ENCODE data around the gene CDC73.
"Not testable (repeated sequence)": the region's sequence is repeated elsewhere in the genome, so short reads cannot be mapped to it uniquely, and the experiment has no call there.

CDC73 gene

GRCh38 chr1:193114485-193115095 is 7.2 kb upstream of the CDC73 start:
- no peak for DNase-seq

- no peak for DNase-seq
Measured at GRCh38 chr1:193115629-193116227, 6.1 kb upstream of the CDC73 start.

GRCh38 chr1:193117167-193117566 is 4.7 kb upstream of the CDC73 start:
- DNase-seq, result not testable (repeated sequence)

- no peak for DNase-seq
Measured at GRCh38 chr1:193118194-193118593, 3.6 kb upstream of the CDC73 start.

- no peak for DNase-seq
Measured at GRCh38 chr1:193118803-193119730, 2.8 kb upstream of the CDC73 start.

GRCh38 chr1:193120604-193121166 is 1.1 kb upstream of the CDC73 start:
- no peak for DNase-seq

GRCh38 chr1:193123751-193124150 is 1.9 kb downstream of the CDC73 start:
- no peak for DNase-seq

- no peak for DNase-seq
Measured at GRCh38 chr1:193125369-193125768, 3.5 kb downstream of the CDC73 start.

- no peak for DNase-seq
Measured at GRCh38 chr1:193131266-193131860, 9.5 kb downstream of the CDC73 start.

- no peak for DNase-seq
Measured at GRCh38 chr1:193140254-193140653, 18.4 kb downstream of the CDC73 start.

GRCh38 chr1:193141804-193142203 is 20.0 kb downstream of the CDC73 start:
- DNase-seq, result no peak

GRCh38 chr1:193142409-193142808 is 20.6 kb downstream of the CDC73 start:
- DNase-seq, result no peak

GRCh38 chr1:193143285-193143684 is 21.5 kb downstream of the CDC73 start:
- DNase-seq, result no peak

GRCh38 chr1:193144361-193144938 is 22.6 kb downstream of the CDC73 start:
- no peak for DNase-seq

- no peak for DNase-seq
Measured at GRCh38 chr1:193144999-193145398, 23.2 kb downstream of the CDC73 start.

- no peak for DNase-seq
Measured at GRCh38 chr1:193156117-193156821, 34.4 kb downstream of the CDC73 start.

- no peak for DNase-seq
Measured at GRCh38 chr1:193156822-193157142, 35.0 kb downstream of the CDC73 start.

GRCh38 chr1:193157360-193157759 is 35.5 kb downstream of the CDC73 start:
- DNase-seq, result no peak

GRCh38 chr1:193176113-193176512 is 54.3 kb downstream of the CDC73 start:
- DNase-seq, result no peak

- DNase-seq, result no peak
Measured at GRCh38 chr1:193176788-193177187, 55.0 kb downstream of the CDC73 start.

GRCh38 chr1:193179094-193179493 is 57.3 kb downstream of the CDC73 start:
- no peak for DNase-seq

- DNase-seq, result no peak
Measured at GRCh38 chr1:193181536-193181935, 59.7 kb downstream of the CDC73 start.
